COLO668 (cell line): Measurements from ENCODE around the gene TGM2.
"Not testable (repeated sequence)": the region's sequence is repeated elsewhere in the genome, so short reads cannot be mapped to it uniquely, and the experiment has no call there.

Experiments
- DNase-seq: peaks from one replicate; lab custom pipeline; 2025; ENCODE audit not compliant: unreplicated experiment; lab: John Stamatoyannopoulos, UW

TGM2 gene

GRCh38 chr20:38117205-38117604, 47.9 kb downstream of the TGM2 start:
- DNase-seq, result no peak

GRCh38 chr20:38116409-38117165, 48.5 kb downstream of the TGM2 start:
- DNase-seq, result no peak

- no peak for DNase-seq
These were observed 49.2 kb downstream of the TGM2 start for GRCh38 chr20:38115896-38116295.

- DNase-seq, result no peak
These were observed 49.9 kb downstream of the TGM2 start for GRCh38 chr20:38115205-38115604.

GRCh38 chr20:38114353-38114791, 50.7 kb downstream of the TGM2 start:
- DNase-seq, result no peak

- DNase-seq, result peak; percentile 35
These were observed 51.4 kb downstream of the TGM2 start for GRCh38 chr20:38113401-38114325.

- no peak for DNase-seq
These were observed 52.2 kb downstream of the TGM2 start for GRCh38 chr20:38112930-38113294.

- no peak for DNase-seq
These were observed 52.7 kb downstream of the TGM2 start for GRCh38 chr20:38112261-38112929.

GRCh38 chr20:38111366-38112232, 53.5 kb downstream of the TGM2 start:
- DNase-seq, result no peak

- DNase-seq, result no peak
These were observed 54.4 kb downstream of the TGM2 start for GRCh38 chr20:38110525-38111178.

- no peak for DNase-seq
These were observed 55.2 kb downstream of the TGM2 start for GRCh38 chr20:38109591-38110524.

GRCh38 chr20:38108986-38109541, 56.0 kb downstream of the TGM2 start:
- DNase-seq, result no peak

GRCh38 chr20:38108438-38108985, 56.6 kb downstream of the TGM2 start:
- DNase-seq, result no peak

- DNase-seq, result peak; percentile 9
These were observed 57.2 kb downstream of the TGM2 start for GRCh38 chr20:38107916-38108315.

- not testable (repeated sequence) for DNase-seq
These were observed 57.7 kb downstream of the TGM2 start for GRCh38 chr20:38107386-38107785.

- DNase-seq, result no peak
These were observed 58.6 kb downstream of the TGM2 start for GRCh38 chr20:38106461-38106860.

- no peak for DNase-seq
These were observed 60.8 kb downstream of the TGM2 start for GRCh38 chr20:38104285-38104684.

- not testable (repeated sequence) for DNase-seq
These were observed 62.9 kb downstream of the TGM2 start for GRCh38 chr20:38102206-38102605.
